Astrocyte (in vitro differentiated cells and primary cell): ENCODE data around the gene DHTKD1.

ENCODE experiments used
- EZH2 ChIP-seq: IDR thresholded peaks from 2 replicates; pipeline ENCODE4 v1.6.1; 2012; ENCODE audit warnings: mild to moderate bottlenecking, low read length, inconsistent platforms; ENCODE audit not compliant: insufficient read depth
- TF ChIP-seq, protein P1 (sequence below): IDR thresholded peaks from 2 replicates; pipeline ENCODE4 v1.5.1; 2011; ENCODE audit warnings: low read depth, mild to moderate bottlenecking, inconsistent platforms, low read length, moderate library complexity; ENCODE audit not compliant: insufficient read depth

DNA sequence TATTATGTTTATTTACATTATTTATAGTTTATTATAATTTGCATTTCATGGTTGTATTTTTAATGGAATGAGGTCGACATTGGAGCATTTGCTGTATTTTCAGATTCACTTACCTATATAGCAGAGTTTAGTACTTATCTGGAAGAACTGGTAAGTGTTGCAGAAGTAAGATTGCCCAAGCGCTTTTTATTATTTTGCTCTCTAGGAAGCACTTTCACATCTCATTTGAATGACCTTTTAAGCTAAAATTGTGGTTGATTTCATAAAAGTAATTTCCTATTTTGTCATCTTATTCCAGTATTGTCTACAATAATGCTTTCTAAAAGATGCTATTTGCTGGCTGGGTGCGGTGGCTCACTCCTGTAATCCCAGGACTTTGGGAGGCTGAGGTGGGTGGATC, 89.4 kb downstream of the DHTKD1 start:
- TF ChIP-seq, protein P1, sequence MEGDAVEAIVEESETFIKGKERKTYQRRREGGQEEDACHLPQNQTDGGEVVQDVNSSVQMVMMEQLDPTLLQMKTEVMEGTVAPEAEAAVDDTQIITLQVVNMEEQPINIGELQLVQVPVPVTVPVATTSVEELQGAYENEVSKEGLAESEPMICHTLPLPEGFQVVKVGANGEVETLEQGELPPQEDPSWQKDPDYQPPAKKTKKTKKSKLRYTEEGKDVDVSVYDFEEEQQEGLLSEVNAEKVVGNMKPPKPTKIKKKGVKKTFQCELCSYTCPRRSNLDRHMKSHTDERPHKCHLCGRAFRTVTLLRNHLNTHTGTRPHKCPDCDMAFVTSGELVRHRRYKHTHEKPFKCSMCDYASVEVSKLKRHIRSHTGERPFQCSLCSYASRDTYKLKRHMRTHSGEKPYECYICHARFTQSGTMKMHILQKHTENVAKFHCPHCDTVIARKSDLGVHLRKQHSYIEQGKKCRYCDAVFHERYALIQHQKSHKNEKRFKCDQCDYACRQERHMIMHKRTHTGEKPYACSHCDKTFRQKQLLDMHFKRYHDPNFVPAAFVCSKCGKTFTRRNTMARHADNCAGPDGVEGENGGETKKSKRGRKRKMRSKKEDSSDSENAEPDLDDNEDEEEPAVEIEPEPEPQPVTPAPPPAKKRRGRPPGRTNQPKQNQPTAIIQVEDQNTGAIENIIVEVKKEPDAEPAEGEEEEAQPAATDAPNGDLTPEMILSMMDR, result no peak
- no peak for TF ChIP-seq EZH2
